Thoracic aorta (tissue), 2 donors: ENCODE measurements around the gene BEST1. TPM values are rescaled to one million over a fixed set of nuclear protein-coding genes. Genes with fewer than 3 reads are reported as not detected.
A peak's percentile ranks its signal among the peaks of the same experiment; 100 is the strongest.

Experiments
- ATAC-seq: fragments of 150-250 bp; one replicate; pipeline ENCODE4 v1.8.0; 2017; ENCODE audit warnings: low read depth; ENCODE audit not compliant: insufficient number of reproducible peaks, low FRiP score
- DNase-seq: peaks from one replicate; pipeline ENCODE4 v3.0.0-alpha.2; 2020; ENCODE audit warnings: low spot score
- H3K27ac ChIP-seq, 2 donors: fragments of 200-600 bp; sonication (generic); 1 replicate in 1 of 2; 2 replicates in 1 of 2; pipeline ENCODE4 v1.5.1; 2016; ENCODE audit warnings: mild to moderate bottlenecking in 2 of 2, moderate library complexity in 2 of 2
- H3K27me3 ChIP-seq: fragments of 200-600 bp; sonication (generic); replicated peaks from 2 replicates; pipeline ENCODE4 v1.6.0; 2016; ENCODE audit warnings: mild to moderate bottlenecking; ENCODE audit not compliant: insufficient read depth
- H3K36me3 ChIP-seq: fragments of 200-600 bp; sonication (generic); one replicate; pipeline ENCODE4 v1.5.1; 2016
- H3K4me1 ChIP-seq, 2 donors: fragments of 200-600 bp; sonication (generic); 1 replicate in 1 of 2; 2 replicates in 1 of 2; pipeline versions ENCODE4 v1.5.1 to v1.6.0; 2016; ENCODE audit warnings: low read depth in 2 of 2, mild to moderate bottlenecking in 1 of 2; ENCODE audit not compliant: control insufficient read depth in 1 of 2
- H3K4me3 ChIP-seq: fragments of 200-600 bp; sonication (generic); 2 replicates; pipeline ENCODE4 v1.5.1; 2016; ENCODE audit warnings: mild to moderate bottlenecking
- H3K9me3 ChIP-seq: fragments of 200-600 bp; sonication (generic); 2 replicates; pipeline ENCODE4 v1.5.1; 2016
- CTCF ChIP-seq: fragments of 200-600 bp; sonication (generic); IDR thresholded peaks from one replicate; pipeline ENCODE4 v1.5.1; 2019; ENCODE audit warnings: antibody characterized with exemption
- total RNA-seq, 2 donors: library from RNA; depleted of rRNA; stranded (reverse); fragments of >200 nt; gene quantifications; one replicate each; pipeline versions ENCODE4 v1.1.0 to v1.2.3, GENCODE V29; 2016

Gene BEST1
- total RNA-seq, 2 donors from 2014 or later, result 4.7 to 8.0 TPM

GRCh38 chr11:61976420-61976800 is 26.3 kb downstream of the BEST1 start:
- no peaks in the 10 kb centered on the region for H3K27me3 ChIP-seq
- DNase-seq (no peak), ATAC-seq (no peak)
- H3K9me3 ChIP-seq, result no peaks in the 10 kb centered on the region
- no peak overlapping the region for H3K27ac ChIP-seq
- H3K4me1 ChIP-seq, result peaks cover 43 to 78% of the 10 kb centered on the region in 2 donors
- no peak for TF ChIP-seq CTCF
- no peaks in the 10 kb centered on the region for H3K36me3 ChIP-seq
- H3K4me3 ChIP-seq, result no peak overlapping the region

GRCh38 chr11:61976813-61977475 is 26.8 kb downstream of the BEST1 start:
- DNase-seq (no peak), ATAC-seq (no peak)
- Histone ChIP-seq H3K27ac (no peak overlapping the region), H3K36me3 (no peaks in the 10 kb centered on the region), H3K9me3 (no peaks in the 10 kb centered on the region), H3K4me1 (peaks cover 42 to 74% of the 10 kb centered on the region in 2 donors), H3K4me3 (no peak overlapping the region), H3K27me3 (no peaks in the 10 kb centered on the region)
- TF ChIP-seq CTCF, result no peak

- Histone ChIP-seq H3K9me3 (no peaks in the 10 kb centered on the region), H3K4me1 (peaks cover 24 to 54% of the 10 kb centered on the region in 2 donors), H3K4me3 (no peak overlapping the region), H3K36me3 (no peaks in the 10 kb centered on the region), H3K27me3 (no peaks in the 10 kb centered on the region), H3K27ac (peak overlapping the region; percentile 80 to 81)
- peak; percentile 74 for ATAC-seq
- TF ChIP-seq CTCF, result no peak
- no peak for DNase-seq
Observed at GRCh38 chr11:61978703-61979661, 28.8 kb downstream of the BEST1 start.

- ATAC-seq, result no peak
Observed at GRCh38 chr11:61980783-61981541, 30.8 kb downstream of the BEST1 start.

More at GRCh38 chr11:61980783-61981541, 30.8 kb downstream of the BEST1 start:
- H3K36me3 ChIP-seq, result no peaks in the 10 kb centered on the region
- no peak overlapping the region for H3K4me3 ChIP-seq
- no peak overlapping the region for H3K27ac ChIP-seq
- H3K9me3 ChIP-seq, result no peaks in the 10 kb centered on the region
- TF ChIP-seq CTCF, result no peak
- DNase-seq, result no peak
- peaks cover 12 to 34% of the 10 kb centered on the region in 2 donors for H3K4me1 ChIP-seq
- H3K27me3 ChIP-seq, result no peaks in the 10 kb centered on the region
